Cardiac muscle cell (in vitro differentiated cells and primary cell): ENCODE results near the gene TTLL8. TPM values are rescaled to one million over a fixed set of nuclear protein-coding genes. Genes with fewer than 3 reads are reported as not detected.

ENCODE experiments used
- DNase-seq, 2 donors: peaks; one replicate each; pipeline versions ENCODE4 v3.0.0 to v3.0.0-alpha.2; 2010 to 2017; ENCODE audit warnings: low read depth in 1 of 2, low spot score in 1 of 2
- H3K27ac ChIP-seq: fragments of 200-600 bp; sonication (generic); 2 replicates; pipeline ENCODE4 v1.5.1; 2016
- H3K27me3 ChIP-seq: fragments of 200-600 bp; sonication (generic); 2 replicates; pipeline ENCODE4 v1.6.0; 2016; ENCODE audit warnings: control low read depth
- H3K36me3 ChIP-seq: fragments of 200-600 bp; sonication (generic); 2 replicates; pipeline ENCODE4 v1.5.1; 2016; ENCODE audit warnings: control low read depth
- H3K4me1 ChIP-seq: fragments of 200-600 bp; sonication (generic); 2 replicates; pipeline ENCODE4 v1.8.1; 2017; ENCODE audit warnings: low read depth, mild to moderate bottlenecking, mixed run types
- H3K4me3 ChIP-seq: fragments of 200-600 bp; sonication (generic); 2 replicates; pipeline ENCODE4 v1.5.1; 2016; ENCODE audit warnings: mild to moderate bottlenecking
- H3K9me3 ChIP-seq: fragments of 200-600 bp; sonication (generic); 2 replicates; pipeline ENCODE4 v1.5.1; 2017; ENCODE audit warnings: low read depth, mild to moderate bottlenecking, control low read depth
- CTCF ChIP-seq: IDR thresholded peaks from 2 replicates; pipeline ENCODE4 v1.5.1; 2012; ENCODE audit warnings: low read depth, mild to moderate bottlenecking, low read length
- polyA plus RNA-seq: library from polyadenylated mRNA; unstranded; fragments of >200 nt; fragmentation: Nextera tagmentation; extraction: Ambion mirVana; gene quantifications from 2 replicates; pipeline ENCODE4 v1.2.1, GENCODE V29; 2016
- total RNA-seq: library from RNA; depleted of rRNA; stranded (reverse); fragments of >200 nt; gene quantifications from 2 replicates; pipeline ENCODE4 v1.2.3, GENCODE V29; 2016

The TTLL8 gene
- total and polyA plus RNA-seq, 2 experiments from 2014 or later, result not detected

- no peaks in the 10 kb centered on the region for H3K4me1 ChIP-seq
- H3K9me3 ChIP-seq, result no peaks in the 10 kb centered on the region
- H3K27ac ChIP-seq, result no peak overlapping the region
- DNase-seq, result no peak
- no peaks in the 10 kb centered on the region for H3K36me3 ChIP-seq
- no peak overlapping the region for H3K4me3 ChIP-seq
- no peak for TF ChIP-seq CTCF
- H3K27me3 ChIP-seq, result peaks cover 80% of the 10 kb centered on the region
These were observed 46.5 kb downstream of the TTLL8 start for GRCh38 chr22:50011447-50012210.

- H3K36me3 ChIP-seq, result no peaks in the 10 kb centered on the region
- H3K4me3 ChIP-seq, result no peak overlapping the region
- H3K27ac ChIP-seq, result no peak overlapping the region
- no peaks in the 10 kb centered on the region for H3K4me1 ChIP-seq
- H3K9me3 ChIP-seq, result no peaks in the 10 kb centered on the region
- peaks cover 72% of the 10 kb centered on the region for H3K27me3 ChIP-seq
- TF ChIP-seq CTCF, result no peak
- no peak for DNase-seq
These were observed 47.2 kb downstream of the TTLL8 start for GRCh38 chr22:50010676-50011446.

GRCh38 chr22:50009765-50010675, 48.1 kb downstream of the TTLL8 start:
- Histone ChIP-seq H3K4me3 (no peak overlapping the region), H3K27me3 (peaks cover 64% of the 10 kb centered on the region)
- no peak for DNase-seq

GRCh38 chr22:50009251-50009650, 48.8 kb downstream of the TTLL8 start:
- H3K4me3 ChIP-seq, result no peak overlapping the region
- H3K27me3 ChIP-seq, result peaks cover 56% of the 10 kb centered on the region
- DNase-seq, result no peak
- H3K27ac ChIP-seq, result no peak overlapping the region
- H3K9me3 ChIP-seq, result no peaks in the 10 kb centered on the region
- H3K4me1 ChIP-seq, result no peaks in the 10 kb centered on the region
- TF ChIP-seq CTCF, result no peak
- H3K36me3 ChIP-seq, result no peaks in the 10 kb centered on the region

More at GRCh38 chr22:50009765-50010675, 48.1 kb downstream of the TTLL8 start:
- no peak for TF ChIP-seq CTCF
- Histone ChIP-seq H3K9me3 (no peaks in the 10 kb centered on the region), H3K4me1 (no peaks in the 10 kb centered on the region), H3K27ac (no peak overlapping the region), H3K36me3 (no peaks in the 10 kb centered on the region)
